Activated CD4-positive, CD25-positive, alpha-beta regulatory T cell treated with anti-CD3 and anti-CD28 coated beads, Interleukin-2, amount 50 U/mL, for 16 hours (primary cell): ENCODE data around the gene ATL2.
"Not testable (repeated sequence)": the region's sequence is repeated elsewhere in the genome, so short reads cannot be mapped to it uniquely, and the experiment has no call there.

ENCODE experiments used
- DNase-seq: peaks from one replicate; pipeline ENCODE4 v3.0.0-alpha.2; 2020; ENCODE audit warnings: low read depth, low spot score

ATL2 gene

DNA sequence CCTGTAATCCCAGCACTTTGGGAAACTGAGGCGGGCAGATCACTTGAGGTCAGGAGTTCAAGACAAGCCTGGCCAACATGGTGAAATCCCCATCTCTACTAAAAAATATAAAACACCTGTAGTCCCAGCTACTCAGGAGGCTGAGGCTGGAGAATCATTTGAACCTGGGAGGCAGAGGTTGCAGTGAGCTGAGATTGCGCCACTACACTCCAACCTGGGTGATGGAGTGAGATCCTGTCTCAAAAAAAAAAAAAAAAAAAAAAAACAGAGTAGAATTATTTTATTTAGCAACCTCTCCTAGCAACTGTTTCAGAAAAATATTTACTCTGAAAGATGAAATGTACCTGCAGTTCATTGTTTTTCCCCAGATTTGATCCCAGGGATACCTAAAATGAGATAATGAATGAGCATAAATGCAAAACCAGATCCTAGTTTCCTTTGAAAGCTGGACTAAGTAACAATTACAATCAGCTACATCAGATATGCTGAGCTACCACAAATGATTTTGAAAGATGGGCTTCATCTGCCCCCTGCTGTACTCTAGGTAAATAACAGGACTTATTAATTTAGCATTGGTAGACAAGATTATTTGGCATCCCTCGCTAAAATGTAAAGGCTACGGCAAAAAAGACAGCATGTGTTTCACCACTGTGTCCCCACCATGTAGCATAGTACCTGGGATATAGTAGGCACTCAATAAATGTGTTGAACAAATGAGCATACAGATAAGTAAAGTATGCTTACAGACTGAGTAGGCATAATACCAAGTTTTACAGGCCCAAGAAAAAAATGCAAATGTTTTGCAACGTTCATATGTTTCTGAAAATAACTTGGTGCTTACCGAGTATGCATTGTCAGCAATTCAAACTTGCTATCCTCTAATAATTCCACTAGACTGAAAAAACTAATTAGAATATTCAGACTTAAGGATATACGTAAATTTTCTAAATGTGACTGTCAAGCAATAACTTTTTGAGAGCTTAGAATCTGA is 102.5 kb downstream of the ATL2 start:
- no peak for DNase-seq

GRCh38 chr2:38271697-38272096 is 105.4 kb downstream of the ATL2 start:
- no peak for DNase-seq

- DNase-seq = no peak
These were observed 107.7 kb downstream of the ATL2 start for GRCh38 chr2:38269421-38269820.

DNA sequence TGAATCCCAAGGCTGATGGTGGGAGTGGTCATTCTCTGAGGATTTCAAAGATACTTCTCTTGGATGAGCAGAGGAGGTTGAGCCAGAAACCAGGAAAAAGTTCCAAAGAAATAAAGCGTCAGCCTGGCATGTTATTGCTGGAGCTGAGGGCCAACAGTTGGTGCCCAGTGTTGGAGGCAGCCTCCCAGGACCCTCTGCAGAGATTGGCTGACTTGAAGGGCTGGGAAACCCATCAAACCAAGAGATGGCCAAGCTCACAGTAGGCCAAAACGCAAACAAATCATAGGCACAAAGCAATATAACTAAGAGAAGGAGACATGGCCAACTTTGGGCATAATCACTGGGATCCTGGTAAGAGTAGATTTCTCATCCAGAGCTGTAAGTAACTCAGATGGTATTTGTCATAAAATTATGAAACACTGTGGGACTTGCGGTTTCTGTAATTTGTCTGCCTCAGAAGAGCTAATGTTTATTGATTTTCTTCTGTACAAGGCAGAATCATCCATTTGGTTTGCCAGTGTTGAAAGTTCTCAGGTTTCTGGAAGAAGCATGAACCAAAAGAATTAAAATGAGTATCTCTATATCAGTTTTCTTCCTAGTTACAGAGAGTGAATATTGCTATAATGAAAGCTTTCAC is 108.3 kb downstream of the ATL2 start:
- no peak for DNase-seq

DNA sequence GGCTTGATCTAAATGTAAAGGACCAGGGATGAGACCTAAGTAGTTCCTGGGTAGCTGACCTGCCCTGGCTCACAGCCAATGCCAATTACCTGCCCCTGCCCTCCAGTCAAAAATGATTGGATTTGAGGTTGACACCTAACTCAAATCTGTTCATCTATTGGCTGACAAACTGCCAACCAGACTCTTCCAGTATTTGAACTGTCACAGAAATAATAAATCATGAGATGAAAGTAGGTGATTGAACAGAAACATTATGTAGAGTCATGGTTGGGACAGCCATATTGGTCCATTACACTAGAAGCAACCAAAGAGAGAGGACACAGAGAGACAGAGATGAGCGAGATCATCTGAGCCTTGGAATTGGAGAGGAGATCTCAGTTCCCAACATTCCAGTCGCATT is 109.1 kb downstream of the ATL2 start:
- DNase-seq = no peak

DNA sequence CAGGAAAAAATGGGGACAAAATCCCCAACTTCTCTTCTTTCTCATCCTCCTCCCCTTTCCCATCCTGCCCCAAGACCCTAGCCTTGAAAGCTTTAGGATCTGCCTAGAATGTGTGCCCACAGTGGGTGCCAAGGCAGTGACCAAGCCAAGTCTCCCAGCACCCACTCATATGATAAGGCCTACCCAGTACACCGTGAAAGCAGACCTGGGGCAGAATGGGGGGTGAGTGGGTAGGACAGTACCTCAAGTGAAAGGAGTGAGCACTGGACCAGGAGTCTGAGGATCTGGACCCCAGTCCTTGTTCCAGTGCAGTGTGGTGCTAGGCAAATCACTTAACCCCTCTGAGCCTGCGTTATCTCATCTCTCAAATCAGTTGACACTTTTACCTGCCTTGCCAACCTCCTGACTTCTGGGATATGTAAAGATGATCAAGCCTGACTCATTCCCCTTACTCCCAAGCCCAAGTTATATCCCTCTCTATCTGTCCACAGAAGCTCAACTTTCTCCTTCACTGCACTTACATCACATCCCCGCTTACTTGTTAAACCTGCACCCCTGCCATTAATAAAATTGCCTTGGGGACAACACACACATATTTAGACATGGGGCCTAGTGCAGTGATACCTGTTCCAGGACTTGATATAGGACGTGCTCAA is 109.7 kb downstream of the ATL2 start:
- no peak for DNase-seq

GRCh38 chr2:38266382-38267061 is 110.6 kb downstream of the ATL2 start:
- DNase-seq = no peak

DNA sequence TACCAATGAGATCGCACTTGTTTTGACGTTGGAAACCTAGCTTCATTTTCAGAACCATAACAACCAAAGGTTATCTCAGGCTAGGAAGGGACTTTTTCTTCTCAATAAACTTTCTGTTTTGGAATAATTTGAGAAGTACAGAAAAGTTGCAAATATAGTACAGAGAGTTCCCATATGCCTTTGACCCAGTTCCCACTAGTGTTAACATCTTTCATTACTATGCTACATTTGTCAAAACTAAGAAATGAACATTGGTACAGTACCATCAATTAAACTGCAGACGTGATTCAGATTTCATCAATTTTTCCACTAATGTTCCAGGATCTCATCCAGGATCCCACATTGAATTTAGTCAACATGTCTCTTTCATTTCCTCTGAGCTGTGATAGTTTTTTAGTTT is 111.6 kb downstream of the ATL2 start:
- no peak for DNase-seq

DNA sequence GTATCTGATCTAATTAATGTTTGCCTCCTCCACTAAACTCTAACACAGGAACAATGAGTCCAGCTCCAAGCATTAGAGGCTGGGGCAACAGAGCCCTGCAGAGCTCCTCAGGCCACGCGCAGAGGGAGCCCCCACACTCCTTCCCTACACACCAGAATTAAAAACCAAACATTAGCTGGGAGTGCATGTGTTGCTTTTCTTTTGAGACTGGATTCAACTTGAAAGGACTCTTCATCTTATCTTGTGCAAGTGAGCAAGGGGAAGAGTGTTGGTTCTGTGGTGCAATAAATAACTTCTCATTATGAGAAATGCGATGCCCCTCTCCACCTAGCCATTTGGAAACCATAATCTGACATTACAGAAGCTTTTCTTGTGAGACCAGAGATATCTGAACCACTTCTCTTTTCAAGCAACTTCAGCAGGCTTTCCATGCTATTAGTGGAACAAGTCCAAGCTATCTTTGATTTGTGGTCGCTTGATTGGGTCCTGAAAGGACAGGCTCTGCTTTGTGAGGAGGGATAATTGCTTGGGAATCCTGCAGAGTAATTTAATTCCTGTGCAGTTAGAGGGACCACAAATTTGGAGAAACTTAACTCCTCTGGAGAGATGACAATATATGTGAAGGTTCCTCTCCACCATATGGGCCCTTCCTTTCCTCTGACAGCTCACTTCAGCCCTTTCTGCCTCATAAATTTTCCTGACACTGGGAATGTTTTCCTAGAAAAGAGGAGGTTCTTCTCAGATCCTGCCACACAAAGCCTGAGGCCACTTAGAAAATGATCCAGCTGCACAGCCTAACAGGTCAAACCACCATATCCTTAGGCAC is 112.5 kb downstream of the ATL2 start:
- no peak for DNase-seq

DNA sequence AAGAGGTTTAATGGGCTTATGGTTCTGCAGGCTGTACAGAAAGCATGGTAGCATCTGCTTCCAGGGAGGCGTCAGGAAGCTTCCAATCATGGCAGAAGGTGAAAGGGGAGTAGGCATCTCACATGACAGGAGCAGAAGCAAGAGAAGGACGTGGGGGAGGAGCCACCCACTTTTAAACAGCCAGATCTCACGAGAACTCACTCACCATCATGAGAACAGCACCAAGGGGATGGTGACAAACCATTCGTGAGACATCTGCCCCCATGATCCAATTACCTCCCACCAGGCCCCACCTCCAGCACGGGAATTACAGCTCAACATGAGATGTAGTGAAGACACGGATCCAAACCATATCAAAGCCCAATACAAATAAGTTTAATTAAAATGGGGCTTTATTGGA is 113.8 kb downstream of the ATL2 start:
- no peak for DNase-seq

- no peak for DNase-seq
These were observed 114.8 kb downstream of the ATL2 start for GRCh38 chr2:38262069-38262871.

GRCh38 chr2:38261569-38262068 is 115.5 kb downstream of the ATL2 start:
- no peak for DNase-seq

- no peak for DNase-seq
These were observed 116.1 kb downstream of the ATL2 start for GRCh38 chr2:38260972-38261371.

- no peak for DNase-seq
These were observed 116.6 kb downstream of the ATL2 start for GRCh38 chr2:38260469-38260868.

DNA sequence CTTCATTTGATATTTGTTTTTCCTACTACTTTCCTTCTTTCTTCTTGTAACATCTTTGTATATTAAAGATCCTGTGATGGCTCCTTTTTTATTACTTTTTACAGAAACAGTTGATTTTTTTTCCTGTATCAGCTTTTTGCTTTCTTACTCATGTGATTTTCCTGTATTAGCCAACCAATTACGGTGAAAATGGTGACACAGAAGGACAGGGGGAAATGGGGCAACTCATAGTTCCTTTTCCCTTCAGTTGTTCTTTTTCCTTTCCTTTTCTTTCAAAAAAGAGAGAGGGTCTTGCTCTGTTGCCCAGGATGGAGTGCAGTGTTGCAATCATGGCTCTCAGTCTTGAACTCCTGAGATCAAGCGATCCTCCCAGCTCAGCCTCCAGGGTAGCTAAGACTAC is 117.8 kb downstream of the ATL2 start:
- DNase-seq = no peak

- not testable (repeated sequence) for DNase-seq
These were observed 119.4 kb downstream of the ATL2 start for GRCh38 chr2:38257680-38258079.

- no peak for DNase-seq
These were observed 120.5 kb downstream of the ATL2 start for GRCh38 chr2:38256610-38257009.

- no peak for DNase-seq
These were observed 121.9 kb downstream of the ATL2 start for GRCh38 chr2:38255211-38255610.

GRCh38 chr2:38254796-38255195 is 122.3 kb downstream of the ATL2 start:
- DNase-seq = no peak

GRCh38 chr2:38251940-38252339 is 125.1 kb downstream of the ATL2 start:
- no peak for DNase-seq
